ENCODE results near the gene BZW2.

The BZW2 gene

DNA sequence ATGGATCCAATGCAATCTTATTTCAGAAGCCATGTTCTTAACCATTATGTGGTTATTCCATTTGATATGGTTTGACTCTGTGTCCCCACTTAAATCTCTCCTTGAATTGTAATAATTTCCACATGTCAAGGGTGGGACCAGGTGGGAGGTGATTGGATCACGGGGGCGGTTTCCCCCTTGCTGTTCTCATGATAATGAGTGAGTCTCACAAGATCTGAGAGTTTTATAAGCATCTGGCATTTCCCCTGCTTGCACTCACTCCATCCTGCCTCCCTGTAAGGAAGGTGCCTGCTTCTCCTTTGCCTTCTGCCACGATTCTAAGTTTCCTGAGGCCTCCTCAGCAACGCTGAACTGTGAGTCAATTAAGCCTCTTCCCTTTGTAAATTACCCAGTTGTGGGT lies 75.6 kb downstream of the BZW2 start:
- no peak overlapping the region for H3K4me3 ChIP-seq (ENCODE audit: control insufficient read depth, low read depth, low read length)
- TF ChIP-seq, protein P1, sequence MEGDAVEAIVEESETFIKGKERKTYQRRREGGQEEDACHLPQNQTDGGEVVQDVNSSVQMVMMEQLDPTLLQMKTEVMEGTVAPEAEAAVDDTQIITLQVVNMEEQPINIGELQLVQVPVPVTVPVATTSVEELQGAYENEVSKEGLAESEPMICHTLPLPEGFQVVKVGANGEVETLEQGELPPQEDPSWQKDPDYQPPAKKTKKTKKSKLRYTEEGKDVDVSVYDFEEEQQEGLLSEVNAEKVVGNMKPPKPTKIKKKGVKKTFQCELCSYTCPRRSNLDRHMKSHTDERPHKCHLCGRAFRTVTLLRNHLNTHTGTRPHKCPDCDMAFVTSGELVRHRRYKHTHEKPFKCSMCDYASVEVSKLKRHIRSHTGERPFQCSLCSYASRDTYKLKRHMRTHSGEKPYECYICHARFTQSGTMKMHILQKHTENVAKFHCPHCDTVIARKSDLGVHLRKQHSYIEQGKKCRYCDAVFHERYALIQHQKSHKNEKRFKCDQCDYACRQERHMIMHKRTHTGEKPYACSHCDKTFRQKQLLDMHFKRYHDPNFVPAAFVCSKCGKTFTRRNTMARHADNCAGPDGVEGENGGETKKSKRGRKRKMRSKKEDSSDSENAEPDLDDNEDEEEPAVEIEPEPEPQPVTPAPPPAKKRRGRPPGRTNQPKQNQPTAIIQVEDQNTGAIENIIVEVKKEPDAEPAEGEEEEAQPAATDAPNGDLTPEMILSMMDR (IDR thresholded peaks at IDR 0.05; ENCODE audit: control insufficient read depth, insufficient read depth, low read depth, low read length, missing control alignments) = no peak
- no peak for DNase-seq (ENCODE audit: low read depth)

DNA sequence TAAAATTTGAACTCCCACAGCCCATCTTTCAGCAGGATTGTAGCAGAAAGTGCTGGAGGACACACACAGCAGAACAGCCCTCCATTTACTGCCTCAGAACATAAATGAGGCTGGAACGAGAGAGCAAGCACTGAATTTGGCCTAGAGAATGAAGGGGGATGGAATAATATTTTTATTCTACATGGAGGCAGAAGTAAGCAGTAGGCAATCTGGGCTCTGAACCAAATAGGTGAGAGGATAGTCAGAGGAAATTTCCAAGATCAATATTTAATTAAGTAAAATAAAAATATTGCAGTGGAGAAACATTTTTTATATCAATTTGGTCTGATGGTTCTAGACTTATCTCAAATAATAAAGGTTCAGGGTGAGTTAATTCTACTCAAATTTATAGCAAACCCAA lies 78.4 kb downstream of the BZW2 start:
- TF ChIP-seq, protein P1 (IDR thresholded peaks at IDR 0.05; ENCODE audit: control insufficient read depth, insufficient read depth, low read depth, low read length, missing control alignments) = no peak
- no peak overlapping the region for H3K4me3 ChIP-seq (ENCODE audit: control insufficient read depth, low read depth, low read length)
- no peak for DNase-seq (ENCODE audit: low read depth)

DNA sequence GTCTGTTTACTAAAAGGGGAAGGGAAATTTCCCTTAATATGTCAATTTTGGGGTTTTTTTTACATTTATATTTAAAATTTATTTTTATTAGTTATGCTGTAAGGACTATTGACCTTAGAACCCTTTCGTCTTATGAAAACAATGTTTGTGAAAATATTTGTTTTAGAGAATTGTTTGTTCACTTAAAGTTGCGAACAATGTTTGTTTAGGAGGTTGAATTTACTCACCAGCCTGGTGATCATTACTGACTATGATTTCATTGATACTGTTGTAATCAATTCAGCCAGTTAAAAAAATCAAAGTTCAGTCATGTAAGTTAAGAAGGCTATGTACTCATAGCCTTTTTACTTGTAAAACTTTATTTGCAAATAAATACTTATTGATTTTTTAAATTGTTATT lies 80.2 kb downstream of the BZW2 start:
- no peak for DNase-seq (ENCODE audit: low read depth)
- TF ChIP-seq, protein P1 (IDR thresholded peaks at IDR 0.05; ENCODE audit: control insufficient read depth, insufficient read depth, low read depth, low read length, missing control alignments) = no peak
- no peak overlapping the region for H3K4me3 ChIP-seq (ENCODE audit: control insufficient read depth, low read depth, low read length)

GRCh38 chr7:16727736-16728135 lies 81.8 kb downstream of the BZW2 start:
- TF ChIP-seq, protein P1 (IDR thresholded peaks at IDR 0.05; ENCODE audit: control insufficient read depth, insufficient read depth, low read depth, low read length, missing control alignments) = no peak
- no peak overlapping the region for H3K4me3 ChIP-seq (ENCODE audit: control insufficient read depth, low read depth, low read length)
- DNase-seq (ENCODE audit: low read depth) = no peak

DNA sequence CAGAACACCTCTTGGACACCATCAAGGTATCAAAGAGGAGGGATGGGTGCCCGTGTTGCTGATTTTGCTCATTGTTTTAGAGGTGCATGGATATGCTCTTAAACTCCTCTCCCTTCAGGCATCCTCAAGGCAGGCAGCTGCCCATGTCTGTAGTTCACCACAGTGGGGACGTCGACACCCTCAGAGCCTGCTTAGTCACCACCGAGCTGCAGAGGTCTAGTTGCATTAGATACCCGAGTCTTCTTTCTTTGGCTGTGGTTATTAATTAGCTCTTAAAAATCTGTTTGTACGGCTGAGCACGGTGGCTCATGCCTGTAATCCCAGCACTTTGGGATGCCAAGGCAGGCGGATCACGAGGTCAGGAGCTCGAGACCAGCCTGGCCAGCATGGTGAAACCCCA lies 82.8 kb downstream of the BZW2 start:
- no peak overlapping the region for H3K4me3 ChIP-seq (ENCODE audit: control insufficient read depth, low read depth, low read length)

GRCh38 chr7:16729541-16729940 lies 83.6 kb downstream of the BZW2 start:
- DNase-seq (ENCODE audit: low read depth) = no peak
- TF ChIP-seq, protein P1 (IDR thresholded peaks at IDR 0.05; ENCODE audit: control insufficient read depth, insufficient read depth, low read depth, low read length, missing control alignments) = no peak
- H3K4me3 ChIP-seq (ENCODE audit: control insufficient read depth, low read depth, low read length) = no peak overlapping the region

More for the DNA sequence above, 82.8 kb downstream of the BZW2 start:
- no peak for DNase-seq (ENCODE audit: low read depth)
- TF ChIP-seq, protein P1 (IDR thresholded peaks at IDR 0.05; ENCODE audit: control insufficient read depth, insufficient read depth, low read depth, low read length, missing control alignments) = no peak

- TF ChIP-seq, protein P1 (IDR thresholded peaks at IDR 0.05; ENCODE audit: control insufficient read depth, insufficient read depth, low read depth, low read length, missing control alignments) = no peak
Measured at GRCh38 chr7:16730937-16731336, 85.0 kb downstream of the BZW2 start.

More at GRCh38 chr7:16730937-16731336, 85.0 kb downstream of the BZW2 start:
- no peak overlapping the region for H3K4me3 ChIP-seq (ENCODE audit: control insufficient read depth, low read depth, low read length)
- no peak for DNase-seq (ENCODE audit: low read depth)
